Testis (tissue), 3 donors: Measurements from ENCODE around the gene RAD21L1. TPM values are rescaled to one million over a fixed set of nuclear protein-coding genes. Genes with fewer than 3 reads are reported as not detected.

Source experiments
- DNase-seq: peaks from one replicate; pipeline ENCODE4 v3.0.0-alpha.2; 2019
- H3K27ac ChIP-seq, 2 donors: fragments of 200-600 bp; sonication (generic); one replicate each; pipeline ENCODE4 v1.5.1; 2019
- H3K27me3 ChIP-seq: fragments of 200-600 bp; sonication (generic); one replicate; pipeline ENCODE4 v1.5.1; 2019
- H3K36me3 ChIP-seq: fragments of 200-600 bp; sonication (generic); one replicate; pipeline ENCODE4 v1.5.1; 2017; ENCODE audit warnings: low read depth; ENCODE audit errors: missing control alignments
- H3K4me1 ChIP-seq: fragments of 200-600 bp; sonication (generic); one replicate; pipeline ENCODE4 v1.5.1; 2019
- H3K4me3 ChIP-seq, 2 donors: fragments of 200-600 bp; sonication (generic); one replicate each; pipeline ENCODE4 v1.5.1; 2017 to 2019
- H3K9me3 ChIP-seq: fragments of 200-600 bp; sonication (generic); one replicate; pipeline ENCODE4 v1.5.1; 2017
- CTCF ChIP-seq, 3 experiments: fragments of 450-650 bp in 2 of 3; fragments of 200-600 bp in 1 of 3; sonication (generic) in 1 of 3; IDR thresholded peaks; one replicate each; pipeline ENCODE4 v1.5.1; 2016 to 2019; ENCODE audit warnings: antibody characterized with exemption in 3 of 3, mild to moderate bottlenecking in 2 of 3, moderate library complexity in 1 of 3
- POLR2A ChIP-seq: fragments of 450-650 bp; IDR thresholded peaks from one replicate; pipeline ENCODE4 v1.6.1; 2017; ENCODE audit warnings: antibody characterized with exemption, mild to moderate bottlenecking, moderate library complexity
- WGBS, 2 donors: methylation state at CpG; one replicate each; pipeline ENCODE4 v1.1.5; 2018; 5-methylcytosine and 5-hydroxymethylcytosine counted together
- intact Hi-C: fragments of 100-400 bp; cut with DNase I; formaldehyde crosslinking; loops from one replicate; pipeline ENCODE4 v1.15.1; 2023; ENCODE audit warnings: low total_unique reads
- polyA plus RNA-seq: library from polyadenylated mRNA; stranded (reverse); fragments of 350-450 nt; fragmentation: Illumina TruSeq; extraction: RNeasy Lipid Tissue Mini Kit (QIAGEN cat#74804); gene quantifications from one replicate; pipeline ENCODE4 v1.2.3, GENCODE V29; 2014; ENCODE audit warnings: low read depth, low replicate concordance; ENCODE audit not compliant: insufficient read depth
- total RNA-seq, 2 donors: library from RNA; depleted of rRNA; stranded (reverse); fragments of >200 nt; gene quantifications; one replicate each; pipeline ENCODE4 v1.2.3, GENCODE V29; 2016

The RAD21L1 gene
- total and polyA plus RNA-seq, 3 donors from 2014 or later = 7.5 to 13.7 (median 12.1) TPM

- no peaks in the 10 kb centered on the region for H3K9me3 ChIP-seq
- peaks cover 6% of the 10 kb centered on the region for H3K4me1 ChIP-seq
- TF ChIP-seq CTCF (IDR thresholded peaks at IDR 0.05) = no peak
- 54 to 78% methylated on average over 18 to 20 of the region's 20 CpGs for WGBS, 2 donors
- H3K27ac ChIP-seq = no peak overlapping the region
- intact Hi-C loops = no loop called here
- no peak for DNase-seq
- no peaks in the 10 kb centered on the region for H3K36me3 ChIP-seq
- no peak overlapping the region for H3K4me3 ChIP-seq
- H3K27me3 ChIP-seq = no peaks in the 10 kb centered on the region
Measured at GRCh38 chr20:1224205-1224890, 1.5 kb upstream of the RAD21L1 start.

GRCh38 chr20:1225263-1225782, 521 bp upstream of the RAD21L1 start:
- Histone ChIP-seq H3K9me3 (no peaks in the 10 kb centered on the region), H3K36me3 (no peaks in the 10 kb centered on the region), H3K4me1 (peaks cover 6% of the 10 kb centered on the region), H3K4me3 (peak overlapping the region; percentile 37 to 41), H3K27ac (no peak overlapping the region), H3K27me3 (no peaks in the 10 kb centered on the region)
- WGBS, 2 donors = 3 to 5% methylated on average over 26 to 30 of the region's 30 CpGs
- TF ChIP-seq CTCF (IDR thresholded peaks at IDR 0.05) (no peak), POLR2A (no peak)
- intact Hi-C loops = no loop called here
- DNase-seq = no peak

GRCh38 chr20:1229541-1229940, 3.7 kb downstream of the RAD21L1 start:
- intact Hi-C loops = no loop called here
- H3K36me3 ChIP-seq = no peaks in the 10 kb centered on the region
- WGBS, 2 donors = 88 to 89% methylated on average over 3 of the region's 3 CpGs
- no peaks in the 10 kb centered on the region for H3K9me3 ChIP-seq
- H3K4me1 ChIP-seq = peaks cover 6% of the 10 kb centered on the region
- no peak for DNase-seq
- no peak overlapping the region for H3K4me3 ChIP-seq
- no peak for TF ChIP-seq POLR2A
- no peak for TF ChIP-seq CTCF (IDR thresholded peaks at IDR 0.05)
- H3K27ac ChIP-seq = no peak overlapping the region
- H3K27me3 ChIP-seq = no peaks in the 10 kb centered on the region

GRCh38 chr20:1232286-1233111, 6.7 kb downstream of the RAD21L1 start:
- no peak for DNase-seq
- 87 to 92% methylated on average over 3 of the region's 3 CpGs for WGBS, 2 donors
- H3K27me3 ChIP-seq = no peaks in the 10 kb centered on the region
- no peak overlapping the region for H3K4me3 ChIP-seq
- H3K36me3 ChIP-seq = no peaks in the 10 kb centered on the region
- TF ChIP-seq CTCF (IDR thresholded peaks at IDR 0.05) (no peak), POLR2A (no peak)
- H3K4me1 ChIP-seq = no peaks in the 10 kb centered on the region
- intact Hi-C loops = no loop called here
- H3K9me3 ChIP-seq = no peaks in the 10 kb centered on the region
- H3K27ac ChIP-seq = no peak overlapping the region
